Adrenal gland (tissue), 5 donors: ENCODE results near the gene TMEM61.
A peak's percentile ranks its signal among the peaks of the same experiment; 100 is the strongest.

ENCODE experiments used
- CTCF ChIP-seq, 6 experiments: fragments of 450-650 bp in 4 of 6; fragments of 200-600 bp in 2 of 6; sonication (generic) in 1 of 6; IDR thresholded peaks; 1 replicate in 5 of 6; 2 replicates in 1 of 6; pipeline versions ENCODE4 v1.5.1 to v1.8.0; 2016 to 2021; ENCODE audit warnings: antibody characterized with exemption in 6 of 6, mild to moderate bottlenecking in 2 of 6, moderate library complexity in 1 of 6
- POLR2A ChIP-seq, 2 donors: fragments of 450-650 bp; IDR thresholded peaks; one replicate each; pipeline ENCODE4 v1.6.1; 2017; ENCODE audit warnings: antibody characterized with exemption in 2 of 2, mild to moderate bottlenecking in 2 of 2, moderate library complexity in 1 of 2
- donor health status: DM: no; HTN: no; CAD: no.

- TF ChIP-seq CTCF (IDR thresholded peaks at IDR 0.05) (peak; percentile 78 to 92 (median 89)), POLR2A (IDR thresholded peaks at IDR 0.05) (no peak)
These were observed 16.0 kb downstream of the TMEM61 start for GRCh38 chr1:54996359-54996868.
